Measurements from ENCODE around the gene PHKA2. TPM values are rescaled to one million over a fixed set of nuclear protein-coding genes. Genes with fewer than 3 reads are reported as not detected.

The PHKA2 gene
- total RNA-seq, 1 experiment from 2014 or later: 43.0 TPM

GRCh38 chrX:18897611-18898010, 86.3 kb downstream of the PHKA2 start:
- POLR2A ChIA-PET: no interaction called here
- H3K27ac Mint-ChIP-seq (ENCODE audit: unreplicated experiment): no peak overlapping the region
- no peak for DNase-seq

DNA sequence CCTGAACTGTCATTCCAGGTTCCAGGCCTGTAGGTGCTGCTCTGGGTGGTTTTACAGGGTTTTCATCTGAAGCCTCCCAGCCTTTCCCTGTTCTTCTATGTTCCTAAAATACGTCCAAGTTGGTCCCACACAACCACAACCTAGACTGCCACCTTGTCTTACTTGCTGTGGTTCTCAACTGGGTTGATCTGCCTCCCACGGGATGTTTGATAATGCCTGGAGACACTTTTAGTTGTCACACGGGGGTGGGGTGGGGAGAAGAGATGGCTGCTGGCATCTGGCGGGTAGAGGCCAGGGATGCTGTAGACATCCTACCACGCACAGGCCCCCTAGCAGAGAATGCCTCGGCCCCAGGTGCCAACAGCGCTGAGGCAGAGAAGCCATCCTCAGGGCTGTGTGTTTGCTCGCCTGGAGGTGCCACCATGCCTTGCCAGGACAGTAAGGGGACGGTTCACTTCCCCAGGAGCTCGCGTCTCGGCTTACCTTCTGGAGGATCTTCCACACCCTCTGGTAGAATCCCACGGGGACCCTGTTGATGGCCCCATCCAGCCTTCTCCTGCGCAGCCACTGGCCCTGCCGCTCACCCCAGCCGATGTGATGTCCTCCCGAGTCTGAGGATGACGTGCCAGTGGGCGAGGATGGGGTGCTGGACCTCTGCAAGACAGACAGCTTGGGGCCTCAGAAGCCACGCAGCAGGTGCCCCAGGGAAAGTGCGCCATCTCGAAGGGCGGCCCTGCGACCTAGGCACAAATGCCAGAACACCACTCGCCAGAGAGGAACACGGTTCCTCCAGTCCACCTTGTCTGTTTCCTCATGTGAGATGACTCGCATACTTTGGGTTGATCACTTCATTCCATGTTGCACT, 87.0 kb downstream of the PHKA2 start:
- ChIA-PET CTCF (interaction anchor here (1.5 kb wide), 1 partner anchor 487 kb away, joined by 5 read pairs; no protein-coding TSS in a partner anchor), POLR2A (no interaction called here)
- Histone ChIP-seq H3K4me1 (peaks cover 10% of the 10 kb centered on the region), H3K27me3 (replicated peaks; ENCODE audit: control insufficient read depth, insufficient read depth, low read length) (no peaks in the 10 kb centered on the region), H3K9me3 (no peaks in the 10 kb centered on the region), H3K4me3 (ENCODE audit: low read depth, low read length) (no peak overlapping the region), H3K36me3 (ENCODE audit: control insufficient read depth, insufficient read depth, low read length) (no peaks in the 10 kb centered on the region; the same call in 1 of the 2 replicates)
- Mint-ChIP-seq H3K27me3 (ENCODE audit: insufficient read depth, unreplicated experiment) (no peaks in the 10 kb centered on the region), H3K27ac (ENCODE audit: unreplicated experiment) (no peak overlapping the region), H3K9me3 (ENCODE audit: unreplicated experiment) (no peaks in the 10 kb centered on the region), H3K4me1 (ENCODE audit: low read depth, unreplicated experiment) (peaks cover 8% of the 10 kb centered on the region), H3K36me3 (ENCODE audit: insufficient read depth, unreplicated experiment) (peaks cover 29% of the 10 kb centered on the region), H3K4me3 (ENCODE audit: unreplicated experiment) (no peak overlapping the region)
- no peak for DNase-seq
- intact Hi-C loops (cut with micrococcal nuclease; ENCODE audit: unreplicated experiment): no loop called here
- BruUV-seq (replicated peaks): no TSS peak
- TF ChIP-seq, protein P1, sequence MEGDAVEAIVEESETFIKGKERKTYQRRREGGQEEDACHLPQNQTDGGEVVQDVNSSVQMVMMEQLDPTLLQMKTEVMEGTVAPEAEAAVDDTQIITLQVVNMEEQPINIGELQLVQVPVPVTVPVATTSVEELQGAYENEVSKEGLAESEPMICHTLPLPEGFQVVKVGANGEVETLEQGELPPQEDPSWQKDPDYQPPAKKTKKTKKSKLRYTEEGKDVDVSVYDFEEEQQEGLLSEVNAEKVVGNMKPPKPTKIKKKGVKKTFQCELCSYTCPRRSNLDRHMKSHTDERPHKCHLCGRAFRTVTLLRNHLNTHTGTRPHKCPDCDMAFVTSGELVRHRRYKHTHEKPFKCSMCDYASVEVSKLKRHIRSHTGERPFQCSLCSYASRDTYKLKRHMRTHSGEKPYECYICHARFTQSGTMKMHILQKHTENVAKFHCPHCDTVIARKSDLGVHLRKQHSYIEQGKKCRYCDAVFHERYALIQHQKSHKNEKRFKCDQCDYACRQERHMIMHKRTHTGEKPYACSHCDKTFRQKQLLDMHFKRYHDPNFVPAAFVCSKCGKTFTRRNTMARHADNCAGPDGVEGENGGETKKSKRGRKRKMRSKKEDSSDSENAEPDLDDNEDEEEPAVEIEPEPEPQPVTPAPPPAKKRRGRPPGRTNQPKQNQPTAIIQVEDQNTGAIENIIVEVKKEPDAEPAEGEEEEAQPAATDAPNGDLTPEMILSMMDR (IDR thresholded peaks at IDR 0.05; ENCODE audit: insufficient read depth in 1 of 2, low read depth in 1 of 2, low read length in 1 of 2, severe bottlenecking in 1 of 2, unreplicated experiment in 1 of 2): no peak

More at GRCh38 chrX:18897611-18898010, 86.3 kb downstream of the PHKA2 start:
- Mint-ChIP-seq H3K36me3 (ENCODE audit: insufficient read depth, unreplicated experiment) (peaks cover 29% of the 10 kb centered on the region), H3K27me3 (ENCODE audit: insufficient read depth, unreplicated experiment) (no peaks in the 10 kb centered on the region), H3K9me3 (ENCODE audit: unreplicated experiment) (no peaks in the 10 kb centered on the region), H3K4me1 (ENCODE audit: low read depth, unreplicated experiment) (peaks cover 8% of the 10 kb centered on the region), H3K4me3 (ENCODE audit: unreplicated experiment) (no peak overlapping the region)
- no TSS peak for BruUV-seq (replicated peaks)
- Histone ChIP-seq H3K27me3 (replicated peaks; ENCODE audit: control insufficient read depth, insufficient read depth, low read length) (no peaks in the 10 kb centered on the region), H3K36me3 (ENCODE audit: control insufficient read depth, insufficient read depth, low read length) (no peaks in the 10 kb centered on the region; the same call in 1 of the 2 replicates), H3K9me3 (no peaks in the 10 kb centered on the region), H3K4me3 (ENCODE audit: low read depth, low read length) (no peak overlapping the region), H3K4me1 (peaks cover 10% of the 10 kb centered on the region)
- CTCF ChIA-PET: interaction anchor here (1.5 kb wide), 1 partner anchor 488 kb away, joined by 5 read pairs; no protein-coding TSS in a partner anchor
- TF ChIP-seq, protein P1 (IDR thresholded peaks at IDR 0.05; ENCODE audit: insufficient read depth in 1 of 2, low read depth in 1 of 2, low read length in 1 of 2, severe bottlenecking in 1 of 2, unreplicated experiment in 1 of 2): no peak
- intact Hi-C loops (cut with micrococcal nuclease; ENCODE audit: unreplicated experiment): no loop called here

GRCh38 chrX:18895189-18895951, 88.5 kb downstream of the PHKA2 start:
- Mint-ChIP-seq H3K36me3 (ENCODE audit: insufficient read depth, unreplicated experiment) (peaks cover 29% of the 10 kb centered on the region), H3K9me3 (ENCODE audit: unreplicated experiment) (no peaks in the 10 kb centered on the region), H3K4me3 (ENCODE audit: unreplicated experiment) (no peak overlapping the region), H3K27ac (ENCODE audit: unreplicated experiment) (no peak overlapping the region), H3K27me3 (ENCODE audit: insufficient read depth, unreplicated experiment) (no peaks in the 10 kb centered on the region), H3K4me1 (ENCODE audit: low read depth, unreplicated experiment) (peaks cover 4% of the 10 kb centered on the region)
- CTCF ChIA-PET: interaction anchor here (0.6 to 0.7 kb wide), 2 partner anchors 276 to 506 kb away, joined by 3 read pairs; no protein-coding TSS in a partner anchor
- intact Hi-C loops (cut with micrococcal nuclease; ENCODE audit: unreplicated experiment): no loop called here
- H3K4me3 ChIP-seq (ENCODE audit: low read depth, low read length): no peak overlapping the region
- peaks cover 6% of the 10 kb centered on the region for H3K4me1 ChIP-seq
- POLR2A ChIA-PET: no interaction called here
- H3K36me3 ChIP-seq (ENCODE audit: control insufficient read depth, insufficient read depth, low read length): no peaks in the 10 kb centered on the region; the same call in 1 of the 2 replicates
- DNase-seq: no peak
- TF ChIP-seq, protein P1 (IDR thresholded peaks at IDR 0.05; ENCODE audit: insufficient read depth in 1 of 2, low read depth in 1 of 2, low read length in 1 of 2, severe bottlenecking in 1 of 2, unreplicated experiment in 1 of 2): no peak
- no peaks in the 10 kb centered on the region for H3K9me3 ChIP-seq
- no peaks in the 10 kb centered on the region for H3K27me3 ChIP-seq (replicated peaks; ENCODE audit: control insufficient read depth, insufficient read depth, low read length)
- no TSS peak for BruUV-seq (replicated peaks)
